Glutamatergic neuron (in vitro differentiated cells): Measurements from ENCODE around the gene PTPRO. TPM values are rescaled to one million over a fixed set of nuclear protein-coding genes. Genes with fewer than 3 reads are reported as not detected.

Source experiments
- DNase-seq: peaks from one replicate; pipeline ENCODE4 v3.0.0; 2022
- H3K27ac Mint-ChIP-seq: one replicate; pipeline ENCODE4 v1.8.0; 2020; ENCODE audit warnings: mild to moderate bottlenecking, mixed read lengths, inconsistent platforms; ENCODE audit not compliant: unreplicated experiment
- H3K27me3 Mint-ChIP-seq: one replicate; pipeline ENCODE4 v1.8.0; 2020; ENCODE audit warnings: mild to moderate bottlenecking, moderate library complexity, mixed read lengths, inconsistent platforms; ENCODE audit not compliant: unreplicated experiment
- H3K36me3 Mint-ChIP-seq: one replicate; pipeline ENCODE4 v1.8.0; 2020; ENCODE audit warnings: mild to moderate bottlenecking, mixed read lengths, inconsistent platforms; ENCODE audit not compliant: unreplicated experiment
- H3K4me1 Mint-ChIP-seq: one replicate; pipeline ENCODE4 v1.8.0; 2020; ENCODE audit warnings: mild to moderate bottlenecking, low read depth, mixed read lengths, inconsistent platforms; ENCODE audit not compliant: unreplicated experiment
- H3K4me3 Mint-ChIP-seq: one replicate; pipeline ENCODE4 v1.8.0; 2020; ENCODE audit warnings: mild to moderate bottlenecking, mixed read lengths, inconsistent platforms; ENCODE audit not compliant: unreplicated experiment
- H3K9me3 Mint-ChIP-seq: one replicate; pipeline ENCODE4 v1.8.0; 2020; ENCODE audit warnings: mild to moderate bottlenecking, moderate library complexity, mixed read lengths, inconsistent platforms; ENCODE audit not compliant: unreplicated experiment
- CTCF ChIP-seq: fragments of 200-600 bp; sonication (generic); IDR thresholded peaks from one replicate; pipeline ENCODE4 v1.5.0; 2021; ENCODE audit not compliant: partially characterized antibody, unreplicated experiment
- total RNA-seq: library from RNA; stranded (reverse); fragmentation: NEBNext Ultra II Directional; extraction: Animal tissue kit (Norgen Biotek cat#: 25700); gene quantifications from one replicate; pipeline ENCODE4 v1.2.1, GENCODE V29; 2021; ENCODE audit not compliant: unreplicated experiment

PTPRO gene
- total RNA-seq, 1 donor from 2014 or later, result 32.5 TPM

- no peak for TF ChIP-seq CTCF
- peaks cover 2% of the 10 kb centered on the region for H3K27me3 Mint-ChIP-seq
- peaks cover 3% of the 10 kb centered on the region for H3K36me3 Mint-ChIP-seq
- no peak for DNase-seq
- no peaks in the 10 kb centered on the region for H3K9me3 Mint-ChIP-seq
- no peak overlapping the region for H3K27ac Mint-ChIP-seq
- peaks cover 4% of the 10 kb centered on the region for H3K4me1 Mint-ChIP-seq
- H3K4me3 Mint-ChIP-seq, result no peak overlapping the region
These were observed 240.0 kb downstream of the PTPRO start for GRCh38 chr12:15562263-15562662.

- Mint-ChIP-seq H3K27ac (no peak overlapping the region), H3K4me1 (peaks cover 4% of the 10 kb centered on the region), H3K27me3 (peaks cover 3% of the 10 kb centered on the region), H3K4me3 (no peak overlapping the region), H3K9me3 (no peaks in the 10 kb centered on the region), H3K36me3 (no peaks in the 10 kb centered on the region)
- no peak for TF ChIP-seq CTCF
- no peak for DNase-seq
These were observed 241.4 kb downstream of the PTPRO start for GRCh38 chr12:15563663-15564062.

- no peak overlapping the region for H3K4me3 Mint-ChIP-seq
- TF ChIP-seq CTCF, result no peak
- no peak overlapping the region for H3K27ac Mint-ChIP-seq
- no peaks in the 10 kb centered on the region for H3K9me3 Mint-ChIP-seq
- no peaks in the 10 kb centered on the region for H3K4me1 Mint-ChIP-seq
- H3K36me3 Mint-ChIP-seq, result peaks cover 4% of the 10 kb centered on the region
- no peaks in the 10 kb centered on the region for H3K27me3 Mint-ChIP-seq
- DNase-seq, result no peak
These were observed 252.0 kb downstream of the PTPRO start for GRCh38 chr12:15574353-15574752.

GRCh38 chr12:15575671-15576541 lies 253.6 kb downstream of the PTPRO start:
- Mint-ChIP-seq H3K4me1 (no peaks in the 10 kb centered on the region), H3K27me3 (no peaks in the 10 kb centered on the region), H3K27ac (no peak overlapping the region), H3K9me3 (peaks cover 2% of the 10 kb centered on the region), H3K36me3 (peaks cover 4% of the 10 kb centered on the region), H3K4me3 (no peak overlapping the region)
- DNase-seq, result no peak
- no peak for TF ChIP-seq CTCF

GRCh38 chr12:15580431-15580830 lies 258.1 kb downstream of the PTPRO start:
- H3K36me3 Mint-ChIP-seq, result peaks cover 11% of the 10 kb centered on the region
- no peaks in the 10 kb centered on the region for H3K4me1 Mint-ChIP-seq
- H3K9me3 Mint-ChIP-seq, result peaks cover 2% of the 10 kb centered on the region
- no peak overlapping the region for H3K27ac Mint-ChIP-seq
- H3K4me3 Mint-ChIP-seq, result no peak overlapping the region
- DNase-seq, result no peak
- no peaks in the 10 kb centered on the region for H3K27me3 Mint-ChIP-seq
- TF ChIP-seq CTCF, result no peak
